NCI-H510A treated with DMSO at 0.1 percent for 48 hours (cell line): Measurements from ENCODE around the gene SLC12A8.

ENCODE experiments used
- DNase-seq: peaks from one replicate; lab custom pipeline; 2025; lab: John Stamatoyannopoulos, UW

SLC12A8 gene

GRCh38 chr3:125052624-125053303 lies 159.8 kb downstream of the SLC12A8 start:
- peak; percentile 12 for DNase-seq

- no peak for DNase-seq
Observed at GRCh38 chr3:125051715-125052581, 160.6 kb downstream of the SLC12A8 start.

GRCh38 chr3:125051205-125051604 lies 161.3 kb downstream of the SLC12A8 start:
- no peak for DNase-seq

- no peak for DNase-seq
Observed at GRCh38 chr3:125050488-125051090, 162.0 kb downstream of the SLC12A8 start.

GRCh38 chr3:125048282-125048681 lies 164.3 kb downstream of the SLC12A8 start:
- DNase-seq: no peak

- no peak for DNase-seq
Observed at GRCh38 chr3:125045965-125046364, 166.6 kb downstream of the SLC12A8 start.

DNA sequence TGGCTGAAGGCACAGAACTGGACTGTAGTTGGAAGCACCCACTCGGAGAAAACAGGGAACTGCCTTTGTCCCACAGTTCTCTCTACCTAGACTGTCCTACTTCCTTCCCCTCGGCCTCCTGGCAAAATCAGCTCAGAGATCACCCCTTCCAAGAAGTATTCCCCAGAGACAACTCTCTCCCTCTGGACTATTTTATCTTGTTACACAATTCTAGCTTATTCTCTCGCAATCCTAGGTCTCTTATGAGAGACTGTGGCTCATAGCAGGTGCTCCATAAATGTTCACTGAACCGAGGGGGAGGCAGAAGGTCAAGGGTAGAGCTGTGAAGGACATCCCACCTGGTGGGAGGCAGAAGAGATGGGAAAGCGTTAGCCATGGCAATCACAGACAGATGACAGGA lies 167.4 kb downstream of the SLC12A8 start:
- DNase-seq: no peak

DNA sequence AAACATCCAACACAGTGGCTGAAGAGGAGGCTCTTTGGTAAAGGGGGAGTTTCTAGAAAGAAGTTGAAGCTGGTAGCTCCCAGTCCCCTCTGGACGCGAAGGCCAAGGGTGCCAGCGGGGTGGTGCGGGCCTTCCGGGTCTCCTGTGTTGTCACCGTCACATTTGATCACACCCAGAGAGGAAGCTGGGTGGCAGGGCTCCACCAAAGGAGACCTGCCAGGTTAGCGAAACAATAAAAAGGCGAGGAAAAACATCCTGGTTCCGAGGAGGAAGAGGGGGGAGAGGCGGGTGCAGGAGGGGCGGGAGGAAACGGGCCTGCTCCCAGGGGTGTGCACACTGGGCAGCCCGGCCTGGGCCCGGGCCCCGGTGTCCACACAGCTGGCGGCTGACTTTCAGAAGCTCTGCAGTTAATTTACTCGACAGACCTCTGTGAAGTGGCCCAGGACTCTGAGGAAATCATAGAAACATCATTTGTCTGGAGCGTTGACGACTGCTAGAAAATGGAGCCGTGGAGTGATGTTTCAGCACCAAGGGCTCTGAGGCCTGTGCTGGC lies 168.9 kb downstream of the SLC12A8 start:
- no peak for DNase-seq

GRCh38 chr3:125042725-125043406 lies 169.7 kb downstream of the SLC12A8 start:
- no peak for DNase-seq

DNA sequence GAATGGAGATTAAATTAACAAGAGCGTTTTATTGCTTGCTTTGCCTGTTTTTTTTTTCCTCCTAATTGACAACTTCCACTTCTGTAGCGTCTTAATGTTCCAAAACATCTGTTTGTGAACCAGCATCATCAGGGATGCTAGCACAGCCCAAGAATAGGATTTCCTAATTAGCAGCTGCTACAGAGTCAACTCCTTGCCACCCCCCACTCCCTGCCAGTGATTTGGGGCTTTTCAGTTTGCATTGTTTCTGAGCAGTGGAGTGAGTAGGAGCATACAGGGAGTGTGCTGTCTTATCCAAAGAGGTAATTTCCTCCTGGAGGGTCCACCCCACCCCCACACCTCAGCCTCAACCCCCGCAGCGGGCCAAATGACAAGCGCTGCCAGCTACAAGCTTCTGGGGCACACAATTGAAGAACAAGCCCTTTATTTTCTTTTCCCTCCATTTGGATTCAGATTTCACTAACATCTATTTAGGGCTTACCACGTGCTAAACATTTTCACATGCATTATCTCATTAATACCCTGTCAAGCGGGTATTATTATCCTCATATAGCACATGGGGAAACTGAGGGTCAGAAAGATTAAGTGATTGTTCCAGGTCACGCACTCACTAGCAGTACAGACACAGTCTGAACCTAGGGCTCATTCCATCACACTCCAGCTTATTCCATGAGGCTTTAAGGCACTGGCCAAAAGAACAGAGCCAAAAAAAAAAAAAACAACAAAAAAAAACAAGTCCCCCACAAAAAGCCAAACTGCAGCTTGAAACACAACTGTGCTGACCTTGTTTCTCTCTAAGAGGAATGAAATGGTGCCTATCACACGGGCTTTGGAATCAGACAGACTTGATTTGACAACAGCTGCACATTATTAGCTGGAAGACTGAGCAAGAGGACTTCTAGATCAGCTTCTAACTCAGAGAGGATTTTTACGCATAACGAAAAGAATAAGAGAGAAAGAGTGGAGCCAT lies 173.1 kb downstream of the SLC12A8 start:
- DNase-seq: no peak

DNA sequence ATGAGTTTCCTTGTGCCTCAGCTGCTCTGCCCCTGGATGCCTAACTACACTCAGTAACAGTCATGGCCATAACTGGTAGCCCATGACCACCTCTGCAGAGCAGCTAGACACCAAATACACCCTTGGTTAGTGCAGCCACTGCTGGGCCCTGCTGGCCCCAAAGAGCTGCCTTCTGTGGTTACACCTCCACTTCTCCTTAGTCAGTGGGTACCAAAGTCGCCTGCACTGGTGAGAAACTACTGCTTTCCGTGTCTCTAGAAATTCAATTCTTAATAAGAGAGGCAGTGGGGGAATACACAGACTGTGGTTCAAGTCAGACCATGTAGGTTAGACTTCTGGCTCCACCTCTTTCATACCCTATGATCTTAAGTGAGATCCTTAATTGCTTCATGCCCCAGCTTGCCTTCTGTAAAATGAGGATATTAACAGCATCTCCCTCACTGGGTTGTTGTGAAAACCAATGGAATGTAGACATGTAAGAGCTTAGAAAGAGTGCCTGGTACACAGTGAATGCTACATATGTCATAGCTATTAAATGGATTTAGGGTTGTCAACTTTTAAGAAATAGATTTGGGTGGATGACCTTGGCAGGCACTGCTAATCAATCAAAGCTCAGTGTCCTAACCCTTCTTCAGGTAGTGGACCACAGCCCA lies 174.9 kb downstream of the SLC12A8 start:
- DNase-seq: no peak

DNA sequence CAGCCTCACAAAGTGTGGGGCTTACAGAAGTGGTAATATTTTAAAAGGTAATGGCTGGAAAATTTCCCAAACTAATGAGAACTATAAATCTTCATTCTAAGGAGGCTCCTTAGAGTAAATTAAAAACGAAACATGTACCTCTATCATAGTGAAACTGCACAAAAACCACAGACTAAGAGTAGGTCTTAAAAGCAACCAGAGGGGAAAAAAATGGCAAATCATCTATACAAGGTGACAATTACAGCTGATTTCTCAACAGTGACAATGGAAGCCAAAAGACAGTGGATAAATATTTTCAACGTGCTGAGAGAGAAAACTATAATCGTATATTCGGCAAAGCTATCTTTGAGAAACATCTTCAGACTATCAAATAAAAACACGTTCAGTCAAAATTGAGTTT lies 177.3 kb downstream of the SLC12A8 start:
- no peak for DNase-seq

- DNase-seq: no peak
Observed at GRCh38 chr3:125033616-125034015, 178.9 kb downstream of the SLC12A8 start.

- no peak for DNase-seq
Observed at GRCh38 chr3:125033135-125033534, 179.4 kb downstream of the SLC12A8 start.

GRCh38 chr3:125032683-125033082 lies 179.9 kb downstream of the SLC12A8 start:
- no peak for DNase-seq
